Right atrium auricular region (tissue), 2 donors: Measurements from ENCODE around the gene PPP2R5C. TPM values are rescaled to one million over a fixed set of nuclear protein-coding genes. Genes with fewer than 3 reads are reported as not detected.

ENCODE experiments used
- DNase-seq: peaks from one replicate; pipeline ENCODE4 v3.0.0-alpha.2; 2019; ENCODE audit warnings: low spot score
- H3K27ac ChIP-seq, 2 donors: fragments of 200-600 bp; sonication (generic); 1 replicate in 1 of 2; 2 replicates in 1 of 2; pipeline ENCODE4 v1.5.1; 2016 to 2019
- H3K27me3 ChIP-seq, 2 donors: fragments of 200-600 bp; sonication (generic); one replicate each; pipeline versions ENCODE4 v1.5.1 to v1.6.0; 2017 to 2019
- H3K36me3 ChIP-seq: fragments of 200-600 bp; sonication (generic); one replicate; pipeline ENCODE4 v1.5.1; 2016
- H3K4me1 ChIP-seq, 2 donors: fragments of 200-600 bp; sonication (generic); one replicate each; pipeline versions ENCODE4 v1.5.1 to v1.6.0; 2017 to 2019
- H3K4me3 ChIP-seq, 2 donors: fragments of 200-600 bp; sonication (generic); 1 replicate in 1 of 2; 2 replicates in 1 of 2; pipeline ENCODE4 v1.5.1; 2017 to 2019; ENCODE audit warnings: mild to moderate bottlenecking in 1 of 2, moderate library complexity in 1 of 2
- H3K9me3 ChIP-seq, 2 donors: fragments of 200-600 bp; sonication (generic); one replicate each; pipeline ENCODE4 v1.5.1; 2019
- total RNA-seq, 2 donors: library from RNA; depleted of rRNA; stranded (reverse); fragments of >200 nt; gene quantifications; one replicate each; pipeline ENCODE4 v1.1.0, GENCODE V29; 2016
- TF ChIP-seq, protein P1 (sequence below), 2 donors: fragments of 200-600 bp; sonication (generic); IDR thresholded peaks; one replicate each; pipeline ENCODE4 v1.5.1; 2019; ENCODE audit warnings: antibody characterized with exemption in 2 of 2

The PPP2R5C gene
- total RNA-seq, 2 donors from 2014 or later = 82.2 to 82.9 TPM

GRCh38 chr14:101845896-101846295 lies 84.4 kb downstream of the PPP2R5C start:
- no peak overlapping the region for H3K4me3 ChIP-seq
- no peaks in the 10 kb centered on the region for H3K9me3 ChIP-seq
- no peak for DNase-seq
- H3K27me3 ChIP-seq = no peaks in the 10 kb centered on the region
- TF ChIP-seq, protein P1, sequence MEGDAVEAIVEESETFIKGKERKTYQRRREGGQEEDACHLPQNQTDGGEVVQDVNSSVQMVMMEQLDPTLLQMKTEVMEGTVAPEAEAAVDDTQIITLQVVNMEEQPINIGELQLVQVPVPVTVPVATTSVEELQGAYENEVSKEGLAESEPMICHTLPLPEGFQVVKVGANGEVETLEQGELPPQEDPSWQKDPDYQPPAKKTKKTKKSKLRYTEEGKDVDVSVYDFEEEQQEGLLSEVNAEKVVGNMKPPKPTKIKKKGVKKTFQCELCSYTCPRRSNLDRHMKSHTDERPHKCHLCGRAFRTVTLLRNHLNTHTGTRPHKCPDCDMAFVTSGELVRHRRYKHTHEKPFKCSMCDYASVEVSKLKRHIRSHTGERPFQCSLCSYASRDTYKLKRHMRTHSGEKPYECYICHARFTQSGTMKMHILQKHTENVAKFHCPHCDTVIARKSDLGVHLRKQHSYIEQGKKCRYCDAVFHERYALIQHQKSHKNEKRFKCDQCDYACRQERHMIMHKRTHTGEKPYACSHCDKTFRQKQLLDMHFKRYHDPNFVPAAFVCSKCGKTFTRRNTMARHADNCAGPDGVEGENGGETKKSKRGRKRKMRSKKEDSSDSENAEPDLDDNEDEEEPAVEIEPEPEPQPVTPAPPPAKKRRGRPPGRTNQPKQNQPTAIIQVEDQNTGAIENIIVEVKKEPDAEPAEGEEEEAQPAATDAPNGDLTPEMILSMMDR (IDR thresholded peaks at IDR 0.05) = no peak
- H3K4me1 ChIP-seq = peaks cover 0 to 53% of the 10 kb centered on the region in 2 donors
- no peaks in the 10 kb centered on the region for H3K36me3 ChIP-seq
- no peak overlapping the region for H3K27ac ChIP-seq

DNA sequence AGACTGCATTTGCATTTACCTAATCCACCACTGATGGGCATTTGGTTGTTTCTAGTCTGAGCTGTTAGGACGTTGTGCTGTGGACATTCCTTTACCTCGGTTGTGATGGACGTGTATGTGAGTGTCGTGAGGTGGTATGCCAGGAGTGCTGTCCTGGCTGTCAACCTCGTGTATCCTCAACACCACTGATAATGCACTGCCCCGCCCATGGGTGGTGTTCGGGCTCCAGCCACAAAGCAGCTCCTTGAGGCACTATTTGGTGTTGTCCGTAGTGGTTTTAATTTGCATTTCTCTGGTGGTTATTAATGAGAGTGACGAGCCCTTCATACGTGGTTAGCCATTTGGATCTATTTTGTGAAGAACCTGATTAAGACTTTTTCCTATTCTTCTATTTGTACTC lies 87.6 kb downstream of the PPP2R5C start:
- Histone ChIP-seq H3K9me3 (no peaks in the 10 kb centered on the region), H3K4me1 (peaks cover 0 to 55% of the 10 kb centered on the region in 2 donors), H3K36me3 (no peaks in the 10 kb centered on the region), H3K4me3 (no peak overlapping the region), H3K27ac (peak overlapping the region in 1 of 2 donors; percentile 23), H3K27me3 (no peaks in the 10 kb centered on the region)
- DNase-seq = no peak
- TF ChIP-seq, protein P1 (IDR thresholded peaks at IDR 0.05) = no peak

DNA sequence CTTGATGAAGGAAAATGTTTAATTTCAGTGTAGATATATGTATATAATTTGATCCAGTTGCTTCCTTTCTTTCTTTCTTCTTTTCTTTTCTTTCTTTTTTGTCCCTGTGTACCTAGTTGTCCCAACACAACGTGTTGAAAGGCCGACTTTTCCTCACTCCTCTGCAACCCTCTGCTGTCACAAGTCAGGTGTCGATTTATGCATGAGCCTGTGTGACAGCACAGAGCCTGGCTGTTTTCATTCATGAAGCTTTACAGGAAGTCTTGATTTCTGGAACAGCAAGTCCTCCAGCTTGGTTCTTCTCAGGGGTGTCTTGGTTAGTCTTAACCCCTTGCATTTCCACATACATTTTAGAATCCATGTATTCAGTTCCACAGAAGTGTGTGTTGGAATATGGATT lies 88.1 kb downstream of the PPP2R5C start:
- Histone ChIP-seq H3K36me3 (no peaks in the 10 kb centered on the region), H3K9me3 (no peaks in the 10 kb centered on the region), H3K4me1 (peaks cover 0 to 55% of the 10 kb centered on the region in 2 donors), H3K27me3 (no peaks in the 10 kb centered on the region), H3K27ac (peak overlapping the region in 1 of 2 donors; percentile 23), H3K4me3 (no peak overlapping the region)
- no peak for DNase-seq
- TF ChIP-seq, protein P1 (IDR thresholded peaks at IDR 0.05) = no peak

DNA sequence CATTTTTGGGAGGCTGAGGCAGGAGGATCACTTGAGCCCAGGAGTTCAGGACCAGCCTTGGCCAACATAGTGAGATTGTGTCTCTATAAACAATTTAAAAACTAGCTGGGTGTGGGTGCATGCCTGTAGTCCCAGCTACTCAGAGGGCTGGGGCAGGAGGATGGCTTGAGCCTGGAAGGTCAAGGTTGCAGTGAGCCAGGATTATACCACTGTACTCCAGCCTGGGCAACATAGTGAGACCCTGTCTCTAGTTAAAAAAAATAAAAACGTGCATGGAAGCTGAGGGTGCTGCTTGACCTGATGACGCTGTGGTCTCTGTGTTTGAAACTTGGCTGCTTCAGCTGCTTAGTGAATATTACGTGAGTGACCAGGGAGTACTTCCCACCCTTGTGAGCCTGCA lies 89.7 kb downstream of the PPP2R5C start:
- H3K4me3 ChIP-seq = no peak overlapping the region
- no peak overlapping the region for H3K27ac ChIP-seq
- H3K27me3 ChIP-seq = no peaks in the 10 kb centered on the region
- H3K9me3 ChIP-seq = no peaks in the 10 kb centered on the region
- H3K4me1 ChIP-seq = peaks cover 0 to 50% of the 10 kb centered on the region in 2 donors
- no peaks in the 10 kb centered on the region for H3K36me3 ChIP-seq
- TF ChIP-seq, protein P1 (IDR thresholded peaks at IDR 0.05) = no peak
- no peak for DNase-seq

DNA sequence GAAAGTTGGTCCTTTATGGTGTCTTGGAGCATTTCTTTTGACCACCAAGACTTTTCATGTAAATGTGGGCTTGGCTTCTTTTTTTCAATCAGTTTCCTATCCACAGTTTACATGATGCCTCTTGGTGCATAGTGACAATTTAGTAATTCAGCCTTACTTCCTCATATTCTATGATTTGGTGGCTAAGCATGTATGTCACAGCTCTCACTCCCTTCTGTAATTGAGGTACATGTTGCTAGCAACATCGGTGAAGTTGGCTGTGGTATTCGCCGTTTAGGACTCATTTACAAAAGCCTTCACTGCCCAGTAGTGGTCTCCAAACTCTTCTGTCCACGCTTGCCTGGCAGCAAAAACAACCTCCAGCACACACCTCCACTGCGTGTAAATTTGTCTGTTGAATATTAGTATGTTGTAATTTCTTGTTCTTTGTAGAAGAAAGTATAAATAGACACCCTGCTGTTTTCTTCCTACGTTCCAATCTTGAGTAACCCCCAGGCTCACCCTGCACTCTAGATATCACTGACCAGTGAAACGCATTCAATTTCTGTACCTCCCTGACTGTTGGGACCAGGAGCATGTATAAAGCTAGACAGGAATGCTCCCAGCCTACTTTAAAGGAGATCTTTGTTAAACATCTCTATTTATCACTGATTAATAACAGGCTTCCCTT lies 90.4 kb downstream of the PPP2R5C start:
- TF ChIP-seq, protein P1 (IDR thresholded peaks at IDR 0.05) = no peak
- no peaks in the 10 kb centered on the region for H3K27me3 ChIP-seq
- H3K4me3 ChIP-seq = no peak overlapping the region
- no peaks in the 10 kb centered on the region for H3K9me3 ChIP-seq
- peaks cover 4% of the 10 kb centered on the region for H3K36me3 ChIP-seq
- no peak overlapping the region for H3K27ac ChIP-seq
- H3K4me1 ChIP-seq = peaks cover 0 to 46% of the 10 kb centered on the region in 2 donors
- no peak for DNase-seq

- no peak for DNase-seq
- H3K27me3 ChIP-seq = no peaks in the 10 kb centered on the region
Measured at GRCh38 chr14:101852785-101853184, 91.3 kb downstream of the PPP2R5C start.

More at GRCh38 chr14:101852785-101853184, 91.3 kb downstream of the PPP2R5C start:
- no peak overlapping the region for H3K27ac ChIP-seq
- H3K4me3 ChIP-seq = no peak overlapping the region
- peaks cover 5% of the 10 kb centered on the region for H3K36me3 ChIP-seq
- peaks cover 0 to 46% of the 10 kb centered on the region in 2 donors for H3K4me1 ChIP-seq
- TF ChIP-seq, protein P1 (IDR thresholded peaks at IDR 0.05) = no peak
- H3K9me3 ChIP-seq = no peaks in the 10 kb centered on the region
